RPMI8226 (cell line): ENCODE measurements around the gene ALG8.

Experiments used
- DNase-seq: peaks from one replicate; pipeline ENCODE4 v3.0.0-alpha.2; 2015

Gene ALG8

DNA sequence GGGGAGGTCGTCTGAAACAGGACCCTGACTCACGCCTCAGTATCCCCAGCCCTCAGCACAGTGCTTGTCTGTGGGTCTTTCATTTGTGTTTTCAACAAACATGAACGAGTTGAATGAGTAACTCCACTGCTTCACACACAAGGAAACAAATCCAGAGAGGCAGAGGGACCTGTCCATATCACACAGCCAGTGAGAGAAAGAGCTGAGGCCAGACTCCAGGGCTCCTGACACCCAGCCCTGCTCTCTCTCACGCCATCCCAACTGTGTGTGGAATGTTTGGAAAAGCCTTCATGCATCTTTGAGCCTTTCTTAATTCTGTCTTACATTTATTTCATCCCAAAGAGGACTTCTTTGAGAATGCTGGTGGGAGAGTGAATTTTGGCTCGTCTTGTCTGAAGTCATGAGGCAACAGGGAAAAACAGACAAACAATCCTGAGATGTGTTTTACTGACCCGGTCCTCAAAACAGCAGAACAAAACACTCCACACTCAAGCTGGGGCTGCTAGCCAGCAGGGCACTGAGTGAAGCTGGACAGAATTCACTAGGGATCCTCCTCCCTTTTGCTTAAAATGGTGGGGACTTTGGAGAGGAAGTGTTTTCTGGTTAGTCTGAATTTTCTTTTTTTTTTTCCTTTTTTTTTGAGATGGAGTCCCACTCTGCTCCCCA lies 19.7 kb upstream of the ALG8 start:
- no peak for DNase-seq

- no peak for DNase-seq
These were observed 16.9 kb upstream of the ALG8 start for GRCh38 chr11:78156127-78156844.

DNA sequence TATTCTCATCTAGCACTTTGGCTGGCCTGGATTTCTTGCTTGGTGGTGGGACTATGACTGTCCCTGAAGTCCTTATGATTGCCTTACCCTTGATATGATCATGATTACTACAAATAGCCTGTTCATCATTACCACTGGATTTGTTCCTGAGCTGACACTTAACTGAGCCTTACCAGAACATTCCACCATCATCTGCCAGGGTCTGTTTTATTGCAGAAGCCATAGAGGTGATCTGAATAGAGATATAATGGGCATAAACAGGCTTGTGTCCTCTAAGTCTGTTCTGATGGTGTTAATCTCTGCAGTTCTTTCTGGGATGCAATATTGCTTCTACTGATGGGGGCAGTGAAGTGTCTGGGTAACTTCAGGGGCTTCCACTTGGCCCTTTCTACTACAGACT lies 12.4 kb upstream of the ALG8 start:
- no peak for DNase-seq

DNA sequence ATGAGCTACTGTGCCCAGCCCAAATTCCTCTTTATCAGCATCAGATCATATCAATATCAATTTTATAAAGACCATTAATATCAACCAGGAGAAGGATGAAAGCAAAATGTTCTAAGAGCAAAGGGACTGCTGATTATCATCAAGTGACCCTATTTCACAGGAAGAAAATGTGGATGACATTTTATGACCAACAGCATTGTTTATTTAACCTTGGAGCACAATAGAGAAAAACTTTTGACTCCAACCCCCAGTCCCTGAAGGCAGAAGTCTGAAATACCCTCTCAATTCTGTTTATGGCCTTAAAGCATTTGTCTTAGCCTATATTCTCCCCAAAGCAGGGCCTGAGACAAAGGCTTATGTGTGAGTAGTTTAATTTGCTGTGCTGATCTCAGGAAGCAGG lies 11.3 kb upstream of the ALG8 start:
- no peak for DNase-seq

GRCh38 chr11:78150346-78150745 lies 10.9 kb upstream of the ALG8 start:
- DNase-seq = no peak

DNA sequence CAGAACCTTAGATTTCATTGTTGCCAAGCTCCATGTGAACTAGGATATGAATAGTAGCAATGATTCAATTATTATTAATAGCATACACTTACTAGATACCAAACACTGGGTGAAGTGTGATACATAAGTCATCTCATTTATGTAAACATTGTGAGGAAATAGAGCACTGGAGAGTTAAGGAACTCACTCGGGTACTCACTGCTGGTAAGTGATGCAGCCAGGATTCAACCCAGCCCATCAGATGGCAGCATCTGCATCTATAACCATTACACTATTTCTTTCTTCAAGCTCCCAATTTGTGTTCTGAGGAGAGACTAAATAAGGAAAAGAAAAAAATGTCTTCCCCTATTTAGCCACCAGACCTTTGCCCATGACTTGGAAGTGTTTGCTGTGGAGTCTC lies 10.2 kb upstream of the ALG8 start:
- DNase-seq = no peak

DNA sequence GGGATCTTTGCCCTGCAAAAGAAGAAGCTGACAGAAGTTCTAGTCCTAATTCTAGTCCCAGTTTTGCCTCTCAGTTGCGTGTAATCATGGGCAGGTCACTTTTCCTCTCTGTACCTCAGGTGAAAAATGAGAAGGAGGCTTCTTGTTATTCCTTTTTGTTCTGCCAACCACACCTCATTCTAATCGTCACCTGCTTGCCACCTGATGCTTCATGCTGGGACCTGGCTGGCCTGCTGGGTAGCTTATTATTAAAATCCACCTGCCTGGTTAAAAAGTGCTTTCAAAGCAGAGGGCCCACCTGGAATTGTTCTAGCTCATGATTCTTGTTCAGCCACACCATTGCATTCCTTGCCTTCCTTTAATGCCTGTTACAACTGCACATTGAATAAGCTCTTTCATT lies 8.4 kb upstream of the ALG8 start:
- no peak for DNase-seq

- DNase-seq = no peak
These were observed 6.1 kb upstream of the ALG8 start for GRCh38 chr11:78145511-78146025.

GRCh38 chr11:78140392-78141077 lies 1.1 kb upstream of the ALG8 start:
- peak; percentile 42 for DNase-seq

- peak; percentile 47 for DNase-seq
These were observed 568 bp downstream of the ALG8 start for GRCh38 chr11:78138694-78139421.

GRCh38 chr11:78138291-78138690 lies 1.1 kb downstream of the ALG8 start:
- DNase-seq = no peak

GRCh38 chr11:78132475-78132874 lies 7.0 kb downstream of the ALG8 start:
- DNase-seq = no peak

- no peak for DNase-seq
These were observed 7.5 kb downstream of the ALG8 start for GRCh38 chr11:78131956-78132355.

DNA sequence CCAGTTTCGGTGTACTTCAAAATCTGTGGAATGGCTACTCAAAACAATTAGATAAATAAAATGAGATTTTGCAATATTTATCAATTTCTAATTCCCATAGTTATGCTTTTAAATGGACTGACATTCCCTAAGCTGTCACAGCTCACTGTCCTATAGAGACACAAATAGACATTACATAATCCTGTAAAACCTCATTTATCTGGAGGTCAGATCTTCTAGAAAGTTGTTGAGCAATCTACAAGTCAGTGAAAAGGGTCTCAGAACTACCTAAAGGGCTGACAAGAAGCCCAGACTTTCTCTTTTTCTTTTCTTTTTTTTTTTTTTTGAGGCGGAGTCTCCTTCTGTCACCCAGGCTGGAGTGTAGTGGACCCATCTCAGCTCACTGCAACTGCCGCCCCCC lies 12.0 kb downstream of the ALG8 start:
- no peak for DNase-seq

DNA sequence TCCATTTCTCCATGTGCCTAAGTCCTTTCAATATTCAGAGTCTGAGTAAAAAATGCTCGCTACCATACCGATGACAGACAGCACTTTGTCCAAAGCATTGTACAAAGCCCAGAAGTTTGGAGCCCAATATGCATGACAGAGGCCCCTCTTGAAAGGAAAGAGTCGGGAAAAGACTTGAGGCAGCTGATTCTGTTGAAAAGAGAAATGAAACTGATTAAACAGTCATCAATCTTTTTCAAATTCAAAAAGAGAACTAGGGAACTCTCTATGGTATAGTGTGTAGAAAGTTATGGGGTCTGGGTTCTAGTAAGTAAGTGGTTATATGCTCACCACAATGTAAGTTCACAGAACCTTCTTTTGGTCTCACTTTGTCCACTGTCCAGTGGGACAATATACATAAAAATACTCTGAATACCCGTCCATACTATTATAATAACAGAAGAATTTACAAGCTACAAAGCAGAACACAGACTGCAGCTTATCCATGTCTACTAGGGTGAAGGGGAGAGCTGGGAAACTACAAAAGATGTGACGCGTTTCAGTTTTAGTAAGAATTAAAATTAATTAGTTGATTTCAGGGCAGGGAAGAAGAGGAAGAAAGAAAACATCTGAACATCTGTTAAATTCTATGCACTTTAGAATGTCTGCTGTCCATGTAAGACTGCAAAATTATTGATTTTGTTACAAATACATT lies 26.7 kb downstream of the ALG8 start:
- DNase-seq = no peak

DNA sequence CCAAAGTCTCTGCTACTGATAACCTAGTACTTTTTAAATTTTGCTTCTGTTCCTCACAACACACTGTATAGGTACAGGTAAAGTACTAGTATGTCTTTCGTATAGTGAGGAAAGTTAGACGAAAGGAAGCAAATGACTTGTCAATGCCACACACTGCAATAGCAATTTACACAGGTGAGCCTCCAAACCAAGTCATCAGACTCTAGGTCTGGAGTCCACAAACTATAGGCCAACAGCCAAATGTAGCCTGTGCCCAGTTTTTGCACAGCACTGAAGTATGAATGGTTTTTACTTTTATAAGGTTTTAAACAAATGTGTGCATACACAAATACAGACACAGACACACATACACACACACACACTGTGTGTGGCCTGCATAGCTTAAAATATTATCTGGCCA lies 28.1 kb downstream of the ALG8 start:
- no peak for DNase-seq

DNA sequence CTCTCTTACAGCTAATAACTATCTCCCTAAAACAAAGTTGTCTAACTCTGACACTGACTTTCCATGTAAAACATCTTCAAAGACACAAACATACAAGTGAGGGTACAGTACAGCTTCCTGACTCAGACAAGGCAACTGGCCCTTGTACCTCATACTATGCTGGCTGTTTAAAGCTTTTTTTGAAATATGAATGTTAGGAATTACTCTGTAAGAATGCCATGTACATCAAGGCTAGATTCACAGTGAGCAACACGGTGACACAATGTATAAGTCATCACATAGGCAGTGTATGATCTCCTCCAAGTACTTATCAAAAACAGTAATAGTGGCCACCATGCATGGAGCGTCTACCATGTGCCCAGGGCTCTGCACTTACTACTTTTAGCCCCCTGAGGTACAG lies 28.6 kb downstream of the ALG8 start:
- DNase-seq = no peak

GRCh38 chr11:78110351-78110750 lies 29.1 kb downstream of the ALG8 start:
- no peak for DNase-seq

- DNase-seq = no peak
These were observed 30.1 kb downstream of the ALG8 start for GRCh38 chr11:78109081-78110015.

GRCh38 chr11:78100676-78101472 lies 38.6 kb downstream of the ALG8 start:
- no peak for DNase-seq

DNA sequence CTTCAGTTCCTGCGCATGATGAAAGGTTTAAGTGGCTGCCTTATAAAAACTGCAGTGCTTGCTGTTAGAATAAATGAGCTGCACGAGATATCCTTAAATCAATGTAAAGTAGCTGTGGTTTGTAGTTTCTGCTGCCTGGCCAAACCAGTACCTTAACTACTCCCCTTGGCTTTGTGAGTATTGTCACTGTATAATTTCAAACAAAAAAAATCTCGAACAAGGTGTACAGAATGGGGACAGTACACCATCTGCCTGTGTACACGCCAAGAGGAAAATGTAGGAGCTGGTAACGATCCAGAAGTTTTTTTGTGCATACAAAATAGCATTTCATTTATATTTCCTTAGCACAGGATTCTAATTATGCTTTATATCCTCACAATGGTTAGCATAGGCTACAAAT lies 39.2 kb downstream of the ALG8 start:
- no peak for DNase-seq
